Large intestine (tissue), 12 donors: ENCODE measurements around the gene GNB5. TPM values are rescaled to one million over a fixed set of nuclear protein-coding genes. Genes with fewer than 3 reads are reported as not detected.
A peak's percentile ranks its signal among the peaks of the same experiment; 100 is the strongest.
"Not testable (repeated sequence)": the region's sequence is repeated elsewhere in the genome, so short reads cannot be mapped to it uniquely, and the experiment has no call there.

Experiments used
- DNase-seq, 2 donors: peaks; one replicate each; pipeline versions ENCODE4 v3.0.0 to v3.0.0-alpha.2; 2013
- H3K27ac ChIP-seq: one replicate; pipeline ENCODE4 v1.5.1; 2013; ENCODE audit warnings: low read length
- H3K27me3 ChIP-seq: 2 replicates; pipeline ENCODE4 v1.6.1; 2013; ENCODE audit warnings: low read length; ENCODE audit not compliant: control insufficient read depth, insufficient read depth
- H3K36me3 ChIP-seq: 2 replicates; pipeline ENCODE4 v1.6.1; 2013; ENCODE audit warnings: low read length; ENCODE audit not compliant: control insufficient read depth, insufficient read depth
- H3K4me1 ChIP-seq: one replicate; pipeline ENCODE4 v1.6.1; 2013; ENCODE audit warnings: low read length; ENCODE audit not compliant: control insufficient read depth, insufficient read depth
- H3K4me3 ChIP-seq: one replicate; pipeline ENCODE4 v1.5.1; 2013; ENCODE audit warnings: low read length
- H3K9me3 ChIP-seq: one replicate; pipeline ENCODE4 v1.6.1; 2013; ENCODE audit warnings: mild to moderate bottlenecking, low read depth, low read length, moderate library complexity; ENCODE audit not compliant: control insufficient read depth
- WGBS: methylation state at CpG from one replicate; pipeline ENCODE4 v1.1.5; 2013; ENCODE audit warnings: low lambda C conversion rate; ENCODE audit not compliant: insufficient coverage; 5-methylcytosine and 5-hydroxymethylcytosine counted together
- long read RNA-seq, 11 donors: transcript quantifications; one replicate each; lab custom pipeline, GENCODE V29; 2026
- polyA plus RNA-seq: library from polyadenylated mRNA; unstranded; fragments of 120-200 nt; gene quantifications from one replicate; pipeline ENCODE4 v1.2.1, GENCODE V29; 2013

Gene GNB5
- 7.9 TPM for polyA plus RNA-seq
- long read RNA-seq, donor 1 = 0 reads
- long read RNA-seq, donor 2 = 0 reads
- long read RNA-seq, donor 3 = 0 reads
- long read RNA-seq, donor 4 = 0 reads
- long read RNA-seq, donor 5 = 0 reads
- long read RNA-seq, donor 6 = 0 reads
- long read RNA-seq, donor 7, transcript GNB5-202 (11 exons, 1,735 nt) = major isoform, 6 of 6 reads
- long read RNA-seq, donor 7, partial matches to known transcripts = 0 of 6 reads
- long read RNA-seq, donor 7, other reads (novel, unspliced or antisense) = 0 of 6 reads
- long read RNA-seq, donor 8, partial matches to known transcripts = 0 of 3 reads
- long read RNA-seq, donor 8, other reads (novel, unspliced or antisense) = 0 of 3 reads
- long read RNA-seq, donor 9, transcript GNB5-202 (11 exons, 1,735 nt) = major isoform, 5 of 5 reads
- long read RNA-seq, donor 9, partial matches to known transcripts = 0 of 5 reads
- long read RNA-seq, donor 9, other reads (novel, unspliced or antisense) = 0 of 5 reads
- long read RNA-seq, donor 10, partial matches to known transcripts = 0 of 1 reads
- long read RNA-seq, donor 10, other reads (novel, unspliced or antisense) = 0 of 1 reads
- long read RNA-seq, donor 11 = 0 reads

- H3K9me3 ChIP-seq = no peaks in the 10 kb centered on the region
- H3K36me3 ChIP-seq = no peaks in the 10 kb centered on the region
- no CpG with 5 or more reads among the region's 7 CpGs for WGBS
- H3K27ac ChIP-seq = no peak within 1 kb of the TSS
- DNase-seq = no peak
- no peaks in the 10 kb centered on the region for H3K27me3 ChIP-seq
- no peak within 1 kb of the TSS for H3K4me3 ChIP-seq
- H3K4me1 ChIP-seq = no peaks in the 10 kb centered on the region
Measured at GRCh38 chr15:52191207-52191606, at the start of gene GNB5. Gene GNB5, minus strand, starts transcription at chr15:52191392. Its CDS starts 6,716 bp downstream, at chr15:52184676.

- no peaks in the 10 kb centered on the region for H3K4me1 ChIP-seq
- no peak overlapping the region for H3K27ac ChIP-seq
- no peak for DNase-seq
- peaks cover 23% of the 10 kb centered on the region for H3K36me3 ChIP-seq
- no CpG with 5 or more reads among the region's 3 CpGs for WGBS
- no peaks in the 10 kb centered on the region for H3K27me3 ChIP-seq
- H3K4me3 ChIP-seq = no peak overlapping the region
- no peaks in the 10 kb centered on the region for H3K9me3 ChIP-seq
Measured at GRCh38 chr15:52240166-52240565, 49.0 kb upstream of the GNB5 start.

- no CpG with 5 or more reads among the region's 13 CpGs for WGBS
- DNase-seq = not testable (repeated sequence)
Measured at GRCh38 chr15:52238989-52239525, 47.9 kb upstream of the GNB5 start.

GRCh38 chr15:52238149-52238548, 47.0 kb upstream of the GNB5 start:
- no peaks in the 10 kb centered on the region for H3K4me1 ChIP-seq
- H3K36me3 ChIP-seq = peaks cover 19% of the 10 kb centered on the region
- DNase-seq = no peak
- H3K4me3 ChIP-seq = no peak overlapping the region
- H3K27me3 ChIP-seq = no peaks in the 10 kb centered on the region
- WGBS = no CpG with 5 or more reads among the region's 3 CpGs
- H3K27ac ChIP-seq = no peak overlapping the region
- no peaks in the 10 kb centered on the region for H3K9me3 ChIP-seq

More at GRCh38 chr15:52238989-52239525, 47.9 kb upstream of the GNB5 start:
- H3K9me3 ChIP-seq, H3K27me3 ChIP-seq, H3K27ac ChIP-seq, H3K4me1 ChIP-seq, H3K4me3 ChIP-seq: not testable (repeated sequence)
- peaks cover 23% of the 10 kb centered on the region for H3K36me3 ChIP-seq

GRCh38 chr15:52236013-52236412, 44.8 kb upstream of the GNB5 start:
- H3K4me3 ChIP-seq = no peak overlapping the region
- no peaks in the 10 kb centered on the region for H3K4me1 ChIP-seq
- no peaks in the 10 kb centered on the region for H3K9me3 ChIP-seq
- WGBS = no CpG with 5 or more reads among the region's 8 CpGs
- no peak for DNase-seq
- H3K36me3 ChIP-seq = peaks cover 14% of the 10 kb centered on the region
- no peak overlapping the region for H3K27ac ChIP-seq
- no peaks in the 10 kb centered on the region for H3K27me3 ChIP-seq

GRCh38 chr15:52234596-52235541, 43.7 kb upstream of the GNB5 start:
- DNase-seq = no peak
- H3K36me3 ChIP-seq = peaks cover 14% of the 10 kb centered on the region
- no peaks in the 10 kb centered on the region for H3K27me3 ChIP-seq
- H3K9me3 ChIP-seq = no peaks in the 10 kb centered on the region
- 70% methylated on average over 2 of the region's 17 CpGs for WGBS
- H3K27ac ChIP-seq = no peak overlapping the region
- H3K4me1 ChIP-seq = no peaks in the 10 kb centered on the region
- no peak overlapping the region for H3K4me3 ChIP-seq

GRCh38 chr15:52233405-52233804, 42.2 kb upstream of the GNB5 start:
- no peaks in the 10 kb centered on the region for H3K27me3 ChIP-seq
- H3K9me3 ChIP-seq = no peaks in the 10 kb centered on the region
- no peak overlapping the region for H3K4me3 ChIP-seq
- no CpG with 5 or more reads among the region's 4 CpGs for WGBS
- H3K4me1 ChIP-seq = peaks cover 4% of the 10 kb centered on the region
- DNase-seq = no peak
- H3K36me3 ChIP-seq = peaks cover 11% of the 10 kb centered on the region
- H3K27ac ChIP-seq = no peak overlapping the region

- no peak for DNase-seq
- H3K4me3 ChIP-seq = no peak overlapping the region
- no peak overlapping the region for H3K27ac ChIP-seq
- no peaks in the 10 kb centered on the region for H3K9me3 ChIP-seq
- H3K27me3 ChIP-seq = no peaks in the 10 kb centered on the region
- WGBS = no CpG with 5 or more reads among the region's 1 CpG
- H3K36me3 ChIP-seq = peaks cover 8% of the 10 kb centered on the region
- H3K4me1 ChIP-seq = peaks cover 4% of the 10 kb centered on the region
Measured at GRCh38 chr15:52232327-52232726, 41.1 kb upstream of the GNB5 start.

- no peak overlapping the region for H3K27ac ChIP-seq
- WGBS = no CpG with 5 or more reads among the region's 1 CpG
- no peaks in the 10 kb centered on the region for H3K27me3 ChIP-seq
- H3K9me3 ChIP-seq = no peaks in the 10 kb centered on the region
- DNase-seq = no peak
- peaks cover 6% of the 10 kb centered on the region for H3K36me3 ChIP-seq
- peaks cover 4% of the 10 kb centered on the region for H3K4me1 ChIP-seq
- no peak overlapping the region for H3K4me3 ChIP-seq
Measured at GRCh38 chr15:52230073-52230472, 38.9 kb upstream of the GNB5 start.

GRCh38 chr15:52228921-52229320, 37.7 kb upstream of the GNB5 start:
- Histone ChIP-seq H3K27ac (peak overlapping the region; percentile 15), H3K9me3 (no peaks in the 10 kb centered on the region), H3K36me3 (peaks cover 6% of the 10 kb centered on the region), H3K4me3 (no peak overlapping the region), H3K4me1 (peaks cover 4% of the 10 kb centered on the region), H3K27me3 (no peaks in the 10 kb centered on the region)
- no CpG with 5 or more reads among the region's 8 CpGs for WGBS
- peak; percentile 86 to 93 for DNase-seq
